GM21717 (cell line): ENCODE results near the gene IMPG1.
"Not testable (repeated sequence)": the region's sequence is repeated elsewhere in the genome, so short reads cannot be mapped to it uniquely, and the experiment has no call there.

Experiments
- ATAC-seq: cut with Tn5 transposase; IDR thresholded peaks from one replicate; pipeline ENCODE4 v1.9.1; 2021; ENCODE audit warnings: mild to moderate bottlenecking, moderate library complexity; ENCODE audit not compliant: unreplicated experiment

The IMPG1 gene

DNA sequence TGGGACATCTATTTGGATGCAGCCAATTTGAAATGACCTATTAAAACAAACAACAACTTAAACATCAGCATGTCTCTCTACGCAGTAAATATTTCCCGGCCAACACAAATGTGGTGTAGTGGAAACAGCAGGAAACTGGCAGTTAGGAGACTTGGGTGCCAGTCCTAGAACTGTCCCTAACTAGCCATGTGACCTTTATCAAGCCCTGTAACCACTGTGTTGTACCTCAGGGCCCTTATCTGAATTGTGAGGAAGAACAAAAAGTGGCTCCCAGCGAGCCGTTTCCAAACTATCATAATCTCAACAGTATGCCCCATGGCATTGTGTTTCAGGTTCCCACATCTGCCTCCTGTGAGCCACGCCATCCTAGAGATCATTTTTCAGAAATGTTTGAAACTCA lies 124.5 kb downstream of the IMPG1 start:
- ATAC-seq: no peak

GRCh38 chr6:75946146-75946831 lies 126.2 kb downstream of the IMPG1 start:
- no peak for ATAC-seq

- ATAC-seq: no peak
Measured at GRCh38 chr6:75943381-75943780, 129.1 kb downstream of the IMPG1 start.

- no peak for ATAC-seq
Measured at GRCh38 chr6:75941509-75941908, 131.0 kb downstream of the IMPG1 start.

- ATAC-seq: no peak
Measured at GRCh38 chr6:75940564-75940963, 131.9 kb downstream of the IMPG1 start.

- ATAC-seq: no peak
Measured at GRCh38 chr6:75937846-75938245, 134.6 kb downstream of the IMPG1 start.

DNA sequence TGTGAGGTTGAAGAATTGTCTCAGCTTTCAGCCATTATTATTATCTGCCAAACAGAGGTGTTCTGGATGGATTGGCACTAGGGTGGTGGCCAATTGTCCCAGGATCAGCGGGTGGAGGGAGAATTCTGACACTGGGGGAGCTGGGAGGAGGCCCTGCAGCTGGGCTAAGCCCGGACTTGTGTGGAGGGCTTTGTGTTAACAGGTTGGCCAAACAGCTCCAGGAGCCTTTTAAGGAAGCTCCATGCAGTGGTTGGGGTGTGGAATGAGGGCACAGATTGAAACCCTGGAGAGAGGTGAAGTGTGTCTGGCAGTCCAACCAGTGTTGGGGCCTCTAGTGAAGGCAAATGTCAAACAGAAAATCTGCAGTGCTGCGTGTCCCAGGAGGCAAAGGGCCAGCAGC lies 135.8 kb downstream of the IMPG1 start:
- ATAC-seq: no peak

DNA sequence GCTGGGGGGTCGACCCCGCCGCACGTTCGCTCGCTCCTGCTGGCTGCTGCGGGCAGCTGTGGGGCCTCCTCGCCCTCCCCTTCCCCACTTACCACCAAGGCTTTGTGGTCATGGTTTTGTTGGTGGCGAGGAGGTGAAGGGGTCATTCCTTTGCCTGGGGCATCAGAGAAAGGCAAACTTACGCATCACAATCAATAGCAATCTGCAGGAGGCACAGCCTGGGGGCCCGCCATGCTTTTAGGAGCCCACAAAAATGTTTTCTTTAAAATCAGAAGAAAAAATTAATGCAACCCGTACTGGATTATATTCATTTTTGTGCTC lies 137.0 kb downstream of the IMPG1 start:
- no peak for ATAC-seq

DNA sequence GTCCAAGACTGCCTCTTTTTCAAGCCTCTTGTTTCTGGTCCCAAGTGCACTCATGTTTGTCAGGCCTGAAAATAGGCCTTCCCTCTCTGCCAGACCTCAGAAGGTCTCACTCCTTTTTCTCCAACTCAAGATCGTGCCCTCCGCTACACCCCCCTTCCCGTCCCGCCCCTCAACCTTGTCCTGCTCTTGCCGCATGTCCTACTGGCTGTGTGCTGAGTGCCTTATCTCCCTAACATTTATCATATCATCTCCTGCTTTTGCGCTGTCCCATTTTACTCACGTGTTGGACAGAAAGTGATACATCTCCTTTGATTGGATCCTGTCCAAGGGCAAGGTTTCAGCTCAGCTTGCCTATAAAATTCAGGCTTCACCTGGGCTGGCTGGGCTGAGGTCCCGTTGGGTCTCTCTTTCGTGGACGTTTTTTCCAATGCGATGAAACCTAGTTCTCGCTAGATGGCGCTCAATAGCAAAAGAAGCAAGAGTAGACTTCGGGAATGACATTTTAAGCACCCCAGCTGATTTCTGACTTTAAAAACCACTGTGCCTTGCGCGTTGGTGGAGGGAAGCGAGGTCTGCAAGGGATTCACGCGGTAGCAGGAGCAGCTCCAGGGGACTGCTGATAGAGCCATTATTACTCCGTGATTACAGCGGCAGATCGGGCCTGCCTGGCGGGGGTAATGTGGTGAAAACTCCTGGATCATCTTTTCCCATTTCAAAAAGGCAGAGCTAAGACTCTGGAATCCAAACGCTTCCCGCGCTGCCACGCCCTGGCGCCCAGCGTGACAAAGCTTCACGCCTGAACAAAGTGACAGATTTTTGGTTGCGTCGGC lies 137.6 kb downstream of the IMPG1 start:
- no peak for ATAC-seq

DNA sequence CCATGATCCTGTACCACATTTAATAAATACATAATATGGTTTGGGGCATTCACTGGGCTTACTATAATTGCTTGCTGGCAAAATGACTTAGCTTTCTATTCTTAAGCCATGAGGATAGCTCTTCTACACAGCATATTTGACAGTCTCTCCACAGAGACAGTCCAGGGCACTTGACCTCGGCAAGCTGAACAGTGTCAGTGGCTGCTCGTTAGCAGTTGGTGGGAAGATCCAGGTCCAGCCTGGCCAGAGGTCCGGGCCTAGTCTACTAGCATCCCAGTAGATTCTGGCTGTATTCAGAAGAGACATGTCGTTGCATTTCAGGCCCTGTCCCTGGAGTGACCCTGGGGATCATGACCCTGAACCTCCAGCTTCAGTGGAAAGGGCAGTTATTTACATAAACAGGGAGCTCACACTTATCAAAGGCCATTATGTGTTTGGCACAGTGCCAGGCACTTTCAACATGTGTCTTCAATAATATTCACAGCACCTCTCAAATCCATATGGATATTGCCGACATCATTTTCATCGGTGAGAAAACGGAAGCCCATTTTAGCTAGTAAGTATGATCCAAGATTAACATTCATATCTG lies 139.0 kb downstream of the IMPG1 start:
- no peak for ATAC-seq

GRCh38 chr6:75932067-75932466 lies 140.4 kb downstream of the IMPG1 start:
- no peak for ATAC-seq

GRCh38 chr6:75931011-75931680 lies 141.3 kb downstream of the IMPG1 start:
- no peak for ATAC-seq

- ATAC-seq: peak; percentile 79
Measured at GRCh38 chr6:75926293-75927168, 145.9 kb downstream of the IMPG1 start.

DNA sequence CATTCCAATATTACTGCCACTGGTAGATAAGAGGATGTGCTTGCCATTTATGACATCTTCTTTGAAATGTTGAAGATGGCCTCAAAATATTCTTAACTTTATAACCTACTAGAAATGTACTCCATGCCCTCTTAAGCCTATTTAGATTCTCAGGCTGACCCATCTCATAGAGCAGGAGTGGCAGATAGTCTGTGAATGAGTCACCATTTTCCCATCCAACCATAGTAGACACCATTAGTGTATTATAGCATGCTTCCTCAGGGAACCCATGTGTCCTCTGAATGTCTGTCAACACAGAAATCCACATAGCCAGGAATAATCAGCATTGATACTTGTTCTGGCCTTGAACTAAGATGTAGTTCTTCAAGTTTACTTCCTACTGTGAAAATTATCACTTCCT lies 150.2 kb downstream of the IMPG1 start:
- ATAC-seq: no peak

DNA sequence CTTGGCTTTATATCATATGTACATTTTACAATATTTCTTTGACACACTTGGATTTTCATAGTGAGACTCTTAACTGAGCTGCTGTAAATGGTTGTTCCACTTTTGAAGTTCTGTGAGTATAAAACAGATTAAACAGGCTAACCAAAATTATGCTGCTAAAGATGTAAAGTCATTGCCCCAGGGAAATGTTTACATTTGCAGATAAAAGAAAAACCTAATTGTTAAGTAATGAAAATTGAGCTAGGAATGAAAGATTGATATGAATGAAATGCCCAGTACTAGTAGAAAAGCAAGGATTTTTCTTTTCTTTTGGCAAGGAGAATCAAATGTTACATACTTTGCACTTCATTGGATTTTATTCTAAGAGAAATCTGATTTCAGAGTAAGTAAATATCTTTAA lies 159.4 kb downstream of the IMPG1 start:
- ATAC-seq: no peak

GRCh38 chr6:75907444-75907843 lies 165.0 kb downstream of the IMPG1 start:
- no peak for ATAC-seq

DNA sequence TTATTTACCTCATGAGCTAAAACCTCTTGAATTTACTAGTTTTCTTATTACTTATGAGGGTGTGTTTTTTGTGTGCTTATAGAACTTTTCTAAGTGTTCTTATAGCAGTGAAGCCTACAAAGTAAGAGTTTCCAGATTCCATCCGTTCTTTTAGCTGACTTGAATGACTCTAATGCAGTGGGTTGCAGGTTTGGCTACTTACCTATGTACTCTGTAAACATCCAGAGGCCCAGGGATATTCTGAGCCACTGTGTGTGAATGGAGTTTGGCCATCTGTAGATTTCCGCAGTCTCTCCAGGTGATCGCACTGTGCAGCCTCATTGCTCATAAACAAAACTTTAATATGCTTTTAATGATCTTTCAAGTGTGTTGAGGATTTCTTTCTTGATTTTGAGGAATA lies 165.6 kb downstream of the IMPG1 start:
- no peak for ATAC-seq

DNA sequence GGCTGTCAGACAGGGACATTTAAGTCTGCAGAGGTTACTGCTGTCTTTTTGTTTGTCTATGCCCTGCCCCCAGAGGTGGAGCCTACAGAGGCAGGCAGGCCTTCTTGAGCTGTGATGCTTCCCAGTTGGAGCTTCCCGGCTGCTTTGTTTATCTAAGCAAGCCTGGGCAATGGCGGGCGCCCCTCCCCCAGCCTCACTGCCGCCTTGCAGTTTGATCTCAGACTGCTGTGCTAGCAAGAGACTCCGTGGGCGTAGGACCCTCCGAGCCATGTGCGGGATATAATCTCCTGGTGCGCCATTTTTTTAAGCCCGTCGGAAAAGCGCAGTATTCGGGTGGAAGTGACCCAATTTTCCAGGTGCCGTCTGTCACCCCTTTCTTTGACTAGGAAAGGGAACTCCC lies 167.3 kb downstream of the IMPG1 start:
- ATAC-seq: not testable (repeated sequence)

- ATAC-seq: not testable (repeated sequence)
Measured at GRCh38 chr6:75900216-75900615, 172.2 kb downstream of the IMPG1 start.

DNA sequence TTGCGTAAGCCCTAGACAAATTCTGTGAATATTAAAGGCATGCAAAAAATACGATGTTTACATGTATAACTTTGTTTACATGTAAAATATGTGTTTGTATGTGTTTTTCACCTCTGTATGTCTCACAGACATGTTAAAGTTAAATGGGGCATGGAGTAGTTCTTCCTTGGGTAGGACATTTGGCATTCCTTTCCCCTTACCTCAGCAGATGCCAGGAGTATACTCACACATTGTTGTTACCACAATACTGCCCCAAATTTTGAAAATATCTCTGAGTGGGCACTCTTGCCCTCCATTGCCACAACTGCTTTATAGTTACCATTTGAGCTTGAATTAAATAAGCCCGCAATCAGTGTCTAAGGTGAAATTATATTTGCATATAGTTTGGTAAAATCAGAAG lies 175.9 kb downstream of the IMPG1 start:
- no peak for ATAC-seq

- ATAC-seq: no peak
Measured at GRCh38 chr6:75893776-75894152, 178.7 kb downstream of the IMPG1 start.
